ENCODE results near the gene SRA1. TPM values are rescaled to one million over a fixed set of nuclear protein-coding genes. Genes with fewer than 3 reads are reported as not detected.
"Not testable (repeated sequence)": the region's sequence is repeated elsewhere in the genome, so short reads cannot be mapped to it uniquely, and the experiment has no call there.

Gene SRA1
- polyA plus RNA-seq = 10 to 100 TPM; 23.1 to 23.7 TPM

GRCh38 chr5:140557136-140557805 is at the start of gene SRA1:
SRA1 (minus strand) TSS chr5:140557473; CDS start chr5:140557452, 21 bp downstream.
- Histone ChIP-seq H3K27me3 (ENCODE audit: control insufficient read depth in 1 of 2, insufficient read depth in 2 of 2, low read length in 2 of 2) (no peaks in the 10 kb centered on the region), H3K36me3 (ENCODE audit: control insufficient read depth in 2 of 2, insufficient read depth in 2 of 2, low read length in 1 of 2) (peaks cover 6 to 16% of the 10 kb centered on the region in 2 donors), H3K4me3 (ENCODE audit: low read depth in 1 of 2, low read length in 2 of 2) (peak within 1 kb of the TSS; percentile 77 to 91), H3K4me1 (ENCODE audit: control insufficient read depth in 2 of 2, insufficient read depth in 2 of 2, low read length in 1 of 2) (peaks cover 0 to 5% of the 10 kb centered on the region in 2 donors), H3K27ac (ENCODE audit: low read depth in 2 of 2, low read length in 1 of 2) (peak within 1 kb of the TSS; percentile 72 to 98), H3K9me3 (ENCODE audit: control insufficient read depth in 2 of 2, insufficient read depth in 1 of 2, low read depth in 1 of 2, low read length in 1 of 2) (no peaks in the 10 kb centered on the region)
- WGBS, 2 donors = 1% methylated on average over 39 to 46 of the region's 46 CpGs

GRCh38 chr5:140607031-140607430 is 49.8 kb upstream of the SRA1 start:
- H3K27me3 ChIP-seq (ENCODE audit: control insufficient read depth in 1 of 2, insufficient read depth in 2 of 2, low read length in 2 of 2) = no peaks in the 10 kb centered on the region
- peaks cover 0 to 3% of the 10 kb centered on the region in 2 donors for H3K4me1 ChIP-seq (ENCODE audit: control insufficient read depth in 2 of 2, insufficient read depth in 2 of 2, low read length in 1 of 2)
- H3K4me3 ChIP-seq (ENCODE audit: low read depth in 1 of 2, low read length in 2 of 2) = no peak overlapping the region
- H3K9me3 ChIP-seq (ENCODE audit: control insufficient read depth in 2 of 2, insufficient read depth in 1 of 2, low read depth in 1 of 2, low read length in 1 of 2) = no peaks in the 10 kb centered on the region
- H3K27ac ChIP-seq (ENCODE audit: low read depth in 2 of 2, low read length in 1 of 2) = no peak overlapping the region
- no peaks in the 10 kb centered on the region for H3K36me3 ChIP-seq (ENCODE audit: control insufficient read depth in 2 of 2, insufficient read depth in 2 of 2, low read length in 1 of 2)
- 72 to 85% methylated on average over 2 of the region's 2 CpGs for WGBS, 2 donors

GRCh38 chr5:140605879-140606278 is 48.6 kb upstream of the SRA1 start:
- Histone ChIP-seq H3K4me3 (ENCODE audit: low read depth in 1 of 2, low read length in 2 of 2) (no peak overlapping the region), H3K4me1 (ENCODE audit: control insufficient read depth in 2 of 2, insufficient read depth in 2 of 2, low read length in 1 of 2) (peaks cover 0 to 3% of the 10 kb centered on the region in 2 donors), H3K36me3 (ENCODE audit: control insufficient read depth in 2 of 2, insufficient read depth in 2 of 2, low read length in 1 of 2) (no peaks in the 10 kb centered on the region), H3K27ac (ENCODE audit: low read depth in 2 of 2, low read length in 1 of 2) (no peak overlapping the region), H3K9me3 (ENCODE audit: control insufficient read depth in 2 of 2, insufficient read depth in 1 of 2, low read depth in 1 of 2, low read length in 1 of 2) (no peaks in the 10 kb centered on the region), H3K27me3 (ENCODE audit: control insufficient read depth in 1 of 2, insufficient read depth in 2 of 2, low read length in 2 of 2) (no peaks in the 10 kb centered on the region)
- WGBS, 2 donors = 69 to 75% methylated on average over 3 of the region's 3 CpGs

- Histone ChIP-seq H3K27me3 (ENCODE audit: control insufficient read depth in 1 of 2, insufficient read depth in 2 of 2, low read length in 2 of 2) (no peaks in the 10 kb centered on the region), H3K27ac (ENCODE audit: low read depth in 2 of 2, low read length in 1 of 2) (no peak overlapping the region), H3K4me3 (ENCODE audit: low read depth in 1 of 2, low read length in 2 of 2) (no peak overlapping the region), H3K36me3 (ENCODE audit: control insufficient read depth in 2 of 2, insufficient read depth in 2 of 2, low read length in 1 of 2) (no peaks in the 10 kb centered on the region), H3K9me3 (ENCODE audit: control insufficient read depth in 2 of 2, insufficient read depth in 1 of 2, low read depth in 1 of 2, low read length in 1 of 2) (no peaks in the 10 kb centered on the region), H3K4me1 (ENCODE audit: control insufficient read depth in 2 of 2, insufficient read depth in 2 of 2, low read length in 1 of 2) (no peaks in the 10 kb centered on the region)
- 90 to 93% methylated on average over 2 of the region's 2 CpGs for WGBS, 2 donors
These were observed 46.5 kb upstream of the SRA1 start for GRCh38 chr5:140603734-140604133.

GRCh38 chr5:140603446-140603698 is 46.1 kb upstream of the SRA1 start:
- not testable (repeated sequence) for H3K27ac ChIP-seq (ENCODE audit: low read depth in 2 of 2, low read length in 1 of 2)
- WGBS, 2 donors = 93 to 98% methylated on average over 4 of the region's 4 CpGs

GRCh38 chr5:140602147-140602546 is 44.9 kb upstream of the SRA1 start:
- WGBS, 2 donors = 79 to 81% methylated on average over 4 of the region's 4 CpGs
- no peak overlapping the region for H3K27ac ChIP-seq (ENCODE audit: low read depth in 2 of 2, low read length in 1 of 2)
- H3K4me1 ChIP-seq (ENCODE audit: control insufficient read depth in 2 of 2, insufficient read depth in 2 of 2, low read length in 1 of 2) = no peaks in the 10 kb centered on the region
- no peaks in the 10 kb centered on the region for H3K9me3 ChIP-seq (ENCODE audit: control insufficient read depth in 2 of 2, insufficient read depth in 1 of 2, low read depth in 1 of 2, low read length in 1 of 2)
- H3K27me3 ChIP-seq (ENCODE audit: control insufficient read depth in 1 of 2, insufficient read depth in 2 of 2, low read length in 2 of 2) = no peaks in the 10 kb centered on the region
- H3K4me3 ChIP-seq (ENCODE audit: low read depth in 1 of 2, low read length in 2 of 2) = no peak overlapping the region
- no peaks in the 10 kb centered on the region for H3K36me3 ChIP-seq (ENCODE audit: control insufficient read depth in 2 of 2, insufficient read depth in 2 of 2, low read length in 1 of 2)

More at GRCh38 chr5:140603446-140603698, 46.1 kb upstream of the SRA1 start:
- H3K4me1 ChIP-seq (ENCODE audit: control insufficient read depth in 2 of 2, insufficient read depth in 2 of 2, low read length in 1 of 2); H3K27me3 ChIP-seq (ENCODE audit: control insufficient read depth in 1 of 2, insufficient read depth in 2 of 2, low read length in 2 of 2); H3K36me3 ChIP-seq (ENCODE audit: control insufficient read depth in 2 of 2, insufficient read depth in 2 of 2, low read length in 1 of 2); H3K9me3 ChIP-seq (ENCODE audit: control insufficient read depth in 2 of 2, insufficient read depth in 1 of 2, low read depth in 1 of 2, low read length in 1 of 2); H3K4me3 ChIP-seq (ENCODE audit: low read depth in 1 of 2, low read length in 2 of 2): not testable (repeated sequence)

- Histone ChIP-seq H3K36me3 (ENCODE audit: control insufficient read depth in 2 of 2, insufficient read depth in 2 of 2, low read length in 1 of 2) (no peaks in the 10 kb centered on the region), H3K27me3 (ENCODE audit: control insufficient read depth in 1 of 2, insufficient read depth in 2 of 2, low read length in 2 of 2) (no peaks in the 10 kb centered on the region), H3K4me1 (ENCODE audit: control insufficient read depth in 2 of 2, insufficient read depth in 2 of 2, low read length in 1 of 2) (no peaks in the 10 kb centered on the region)
These were observed 42.8 kb upstream of the SRA1 start for GRCh38 chr5:140600096-140600495.

GRCh38 chr5:140598836-140599235 is 41.6 kb upstream of the SRA1 start:
- WGBS, 2 donors = 71 to 87% methylated on average over 2 of the region's 2 CpGs
- H3K4me3 ChIP-seq (ENCODE audit: low read depth in 1 of 2, low read length in 2 of 2) = no peak overlapping the region
- H3K27ac ChIP-seq (ENCODE audit: low read depth in 2 of 2, low read length in 1 of 2) = no peak overlapping the region

More at GRCh38 chr5:140600096-140600495, 42.8 kb upstream of the SRA1 start:
- Histone ChIP-seq H3K4me3 (ENCODE audit: low read depth in 1 of 2, low read length in 2 of 2) (no peak overlapping the region), H3K27ac (ENCODE audit: low read depth in 2 of 2, low read length in 1 of 2) (no peak overlapping the region), H3K9me3 (ENCODE audit: control insufficient read depth in 2 of 2, insufficient read depth in 1 of 2, low read depth in 1 of 2, low read length in 1 of 2) (no peaks in the 10 kb centered on the region)

GRCh38 chr5:140596321-140596741 is 39.1 kb upstream of the SRA1 start:
- Histone ChIP-seq H3K27me3 (ENCODE audit: control insufficient read depth in 1 of 2, insufficient read depth in 2 of 2, low read length in 2 of 2) (no peaks in the 10 kb centered on the region), H3K9me3 (ENCODE audit: control insufficient read depth in 2 of 2, insufficient read depth in 1 of 2, low read depth in 1 of 2, low read length in 1 of 2) (no peaks in the 10 kb centered on the region), H3K36me3 (ENCODE audit: control insufficient read depth in 2 of 2, insufficient read depth in 2 of 2, low read length in 1 of 2) (no peaks in the 10 kb centered on the region), H3K27ac (ENCODE audit: low read depth in 2 of 2, low read length in 1 of 2) (no peak overlapping the region), H3K4me3 (ENCODE audit: low read depth in 1 of 2, low read length in 2 of 2) (no peak overlapping the region), H3K4me1 (ENCODE audit: control insufficient read depth in 2 of 2, insufficient read depth in 2 of 2, low read length in 1 of 2) (no peaks in the 10 kb centered on the region)
- WGBS, 2 donors = 71 to 76% methylated on average over 1 of the region's 1 CpG

More at GRCh38 chr5:140598836-140599235, 41.6 kb upstream of the SRA1 start:
- no peaks in the 10 kb centered on the region for H3K9me3 ChIP-seq (ENCODE audit: control insufficient read depth in 2 of 2, insufficient read depth in 1 of 2, low read depth in 1 of 2, low read length in 1 of 2)
- H3K4me1 ChIP-seq (ENCODE audit: control insufficient read depth in 2 of 2, insufficient read depth in 2 of 2, low read length in 1 of 2) = no peaks in the 10 kb centered on the region
- no peaks in the 10 kb centered on the region for H3K36me3 ChIP-seq (ENCODE audit: control insufficient read depth in 2 of 2, insufficient read depth in 2 of 2, low read length in 1 of 2)
- no peaks in the 10 kb centered on the region for H3K27me3 ChIP-seq (ENCODE audit: control insufficient read depth in 1 of 2, insufficient read depth in 2 of 2, low read length in 2 of 2)

GRCh38 chr5:140595538-140596300 is 38.4 kb upstream of the SRA1 start:
- 59 to 60% methylated on average over 5 of the region's 5 CpGs for WGBS, 2 donors
- H3K9me3 ChIP-seq (ENCODE audit: control insufficient read depth in 2 of 2, insufficient read depth in 1 of 2, low read depth in 1 of 2, low read length in 1 of 2) = no peaks in the 10 kb centered on the region
- peaks cover 0 to 3% of the 10 kb centered on the region in 2 donors for H3K4me1 ChIP-seq (ENCODE audit: control insufficient read depth in 2 of 2, insufficient read depth in 2 of 2, low read length in 1 of 2)
- H3K36me3 ChIP-seq (ENCODE audit: control insufficient read depth in 2 of 2, insufficient read depth in 2 of 2, low read length in 1 of 2) = no peaks in the 10 kb centered on the region
- H3K4me3 ChIP-seq (ENCODE audit: low read depth in 1 of 2, low read length in 2 of 2) = no peak overlapping the region
- H3K27me3 ChIP-seq (ENCODE audit: control insufficient read depth in 1 of 2, insufficient read depth in 2 of 2, low read length in 2 of 2) = no peaks in the 10 kb centered on the region
- peak overlapping the region in 1 of 2 donors; percentile 18 for H3K27ac ChIP-seq (ENCODE audit: low read depth in 2 of 2, low read length in 1 of 2)
